ENCODE measurements around the gene CRISPLD2. TPM values are rescaled to one million over a fixed set of nuclear protein-coding genes. Genes with fewer than 3 reads are reported as not detected.
"Not testable (repeated sequence)": the region's sequence is repeated elsewhere in the genome, so short reads cannot be mapped to it uniquely, and the experiment has no call there.

Gene CRISPLD2
- total RNA-seq, 1 donor = 2.2 TPM

GRCh38 chr16:84927621-84928591, 108.1 kb downstream of the CRISPLD2 start:
- no peak for DNase-seq (ENCODE audit: low read depth in 2 of 3, low spot score in 2 of 3)

- no peak for DNase-seq (ENCODE audit: low read depth in 2 of 3, low spot score in 2 of 3)
Observed at GRCh38 chr16:84928679-84929420, 109.1 kb downstream of the CRISPLD2 start.

GRCh38 chr16:84929421-84930297, 109.9 kb downstream of the CRISPLD2 start:
- DNase-seq (ENCODE audit: low read depth in 2 of 3, low spot score in 2 of 3) = no peak

GRCh38 chr16:84930298-84931106, 110.7 kb downstream of the CRISPLD2 start:
- no peak for DNase-seq (ENCODE audit: low read depth in 2 of 3, low spot score in 2 of 3)

GRCh38 chr16:84931107-84931494, 111.3 kb downstream of the CRISPLD2 start:
- DNase-seq (ENCODE audit: low read depth in 2 of 3, low spot score in 2 of 3) = no peak

GRCh38 chr16:84931506-84931905, 111.7 kb downstream of the CRISPLD2 start:
- no peak for DNase-seq (ENCODE audit: low read depth in 2 of 3, low spot score in 2 of 3)

GRCh38 chr16:84932681-84933080, 112.9 kb downstream of the CRISPLD2 start:
- no peak for DNase-seq (ENCODE audit: low read depth in 2 of 3, low spot score in 2 of 3)

GRCh38 chr16:84933774-84934631, 114.2 kb downstream of the CRISPLD2 start:
- DNase-seq (ENCODE audit: low read depth in 2 of 3, low spot score in 2 of 3) = no peak

GRCh38 chr16:84937196-84938005, 117.6 kb downstream of the CRISPLD2 start:
- no peak for DNase-seq (ENCODE audit: low read depth in 2 of 3, low spot score in 2 of 3)

- DNase-seq (ENCODE audit: low read depth in 2 of 3, low spot score in 2 of 3) = not testable (repeated sequence)
Observed at GRCh38 chr16:84938616-84939015, 118.8 kb downstream of the CRISPLD2 start.

GRCh38 chr16:84940670-84941551, 121.1 kb downstream of the CRISPLD2 start:
- DNase-seq (ENCODE audit: low read depth in 2 of 3, low spot score in 2 of 3) = no peak

- DNase-seq (ENCODE audit: low read depth in 2 of 3, low spot score in 2 of 3) = no peak
Observed at GRCh38 chr16:84941921-84942320, 122.1 kb downstream of the CRISPLD2 start.

GRCh38 chr16:84942786-84943185, 123.0 kb downstream of the CRISPLD2 start:
- DNase-seq (ENCODE audit: low read depth in 2 of 3, low spot score in 2 of 3) = no peak

GRCh38 chr16:84943620-84944019, 123.8 kb downstream of the CRISPLD2 start:
- no peak for DNase-seq (ENCODE audit: low read depth in 2 of 3, low spot score in 2 of 3)

- peak in 2 of 3 donors; percentile 81 to 88 for DNase-seq (ENCODE audit: low read depth in 2 of 3, low spot score in 2 of 3)
Observed at GRCh38 chr16:84947022-84947421, 127.2 kb downstream of the CRISPLD2 start.

- no peak for DNase-seq (ENCODE audit: low read depth in 2 of 3, low spot score in 2 of 3)
Observed at GRCh38 chr16:84947996-84948850, 128.4 kb downstream of the CRISPLD2 start.

Data from hematopoietic multipotent progenitor cell (in vitro differentiated cells).